Measurements from ENCODE around the gene FJX1.
A peak's percentile ranks its signal among the peaks of the same experiment; 100 is the strongest.
"Not testable (repeated sequence)": the region's sequence is repeated elsewhere in the genome, so short reads cannot be mapped to it uniquely, and the experiment has no call there.

FJX1 gene

GRCh38 chr11:35635933-35636332, 17.7 kb downstream of the FJX1 start:
- DNase-seq: no peak

- no peak for DNase-seq
Measured at GRCh38 chr11:35639591-35640179, 21.4 kb downstream of the FJX1 start.

DNA sequence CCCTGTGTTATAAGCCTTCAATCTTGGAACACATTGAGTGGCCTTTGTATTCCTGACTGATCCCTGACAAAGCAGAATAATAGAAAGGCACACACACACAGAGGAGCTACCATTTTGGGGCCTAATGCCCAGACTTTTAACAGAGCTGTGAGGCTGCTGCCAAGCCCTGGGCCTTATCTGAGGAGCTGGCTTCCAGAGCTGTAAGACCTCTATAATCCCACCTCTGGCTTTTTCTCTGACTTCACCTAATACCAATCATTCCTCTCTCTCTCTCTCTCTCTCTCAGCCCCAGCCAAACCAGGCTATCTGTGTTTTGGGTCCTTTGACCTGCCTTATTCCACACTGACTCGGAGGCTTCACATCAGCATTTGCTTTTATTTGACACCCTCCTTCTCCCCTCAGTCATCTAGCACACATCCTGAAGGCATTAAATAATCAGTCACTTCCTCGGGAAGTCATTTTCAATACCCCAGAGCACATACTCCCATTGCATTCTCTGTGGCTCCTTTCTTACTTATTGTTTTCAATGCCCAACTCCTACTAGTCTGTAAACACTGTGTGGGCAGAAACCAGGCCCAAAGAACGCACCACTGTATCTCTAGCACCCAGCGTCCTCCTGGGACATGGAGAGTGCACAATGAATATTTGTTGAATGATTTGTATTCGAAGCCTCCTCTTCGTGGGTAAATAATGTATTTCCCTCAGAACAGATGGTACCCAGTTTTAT, 23.1 kb downstream of the FJX1 start:
- DNase-seq: no peak

- DNase-seq: no peak
Measured at GRCh38 chr11:35641964-35642363, 23.7 kb downstream of the FJX1 start.

GRCh38 chr11:35647421-35648093, 29.3 kb downstream of the FJX1 start:
- DNase-seq: no peak

DNA sequence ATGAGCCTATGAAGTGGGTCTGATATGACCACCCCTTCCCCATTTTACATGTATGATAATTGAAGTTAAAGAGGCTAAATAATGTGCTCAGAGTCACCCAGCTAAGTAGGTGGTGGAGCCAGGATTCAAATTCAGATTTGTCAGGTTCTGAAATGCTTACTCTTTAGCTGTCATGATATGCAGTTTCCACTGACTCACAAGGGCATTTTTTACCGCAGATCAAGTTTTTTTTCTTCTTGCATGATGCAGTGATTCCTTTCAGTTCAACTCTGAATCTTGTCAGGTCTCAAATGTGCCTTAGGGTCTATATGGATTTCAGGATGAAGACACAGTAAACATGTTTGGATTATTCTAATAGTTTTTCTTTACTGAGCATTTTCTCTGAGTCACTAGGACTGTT, 31.7 kb downstream of the FJX1 start:
- no peak for DNase-seq

DNA sequence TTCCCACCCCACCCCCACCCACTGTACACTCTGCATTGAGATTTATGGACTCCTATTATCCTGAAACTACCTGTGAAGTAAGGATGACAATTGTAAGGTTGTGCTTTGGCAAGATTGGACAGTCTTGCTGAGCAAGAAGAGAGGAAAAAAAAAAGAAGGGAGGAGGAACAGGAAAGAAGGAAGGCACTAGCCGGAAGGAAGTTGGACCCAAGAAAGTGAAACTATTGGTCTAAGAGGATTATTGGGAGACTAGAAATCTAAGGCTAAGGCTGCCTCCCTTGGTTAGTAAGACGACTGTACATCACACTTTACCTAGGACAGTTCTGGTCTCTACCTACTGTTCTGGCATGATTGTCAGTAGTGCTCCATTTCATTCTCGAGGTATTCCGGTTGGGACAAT, 32.2 kb downstream of the FJX1 start:
- no peak for DNase-seq

DNA sequence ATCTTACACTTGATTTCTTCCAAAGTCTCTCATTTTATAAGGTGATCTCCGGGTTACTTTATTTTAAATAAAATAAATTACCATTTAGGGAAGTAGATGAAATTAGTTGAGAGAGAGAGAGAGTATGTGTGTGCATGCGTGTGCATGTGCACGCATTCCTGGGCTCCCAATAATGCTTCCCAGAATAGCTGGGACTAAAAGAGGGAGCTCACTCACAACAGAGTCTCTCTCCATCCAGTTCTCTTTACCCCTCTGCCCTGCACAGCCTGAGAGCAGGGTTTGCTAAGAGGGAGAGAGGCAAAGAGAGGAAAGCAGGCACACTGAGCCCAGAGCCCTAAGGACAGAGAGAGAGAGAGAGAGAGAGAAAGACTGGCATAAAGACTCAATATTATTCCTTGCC, 33.0 kb downstream of the FJX1 start:
- no peak for DNase-seq

- DNase-seq: not testable (repeated sequence)
Measured at GRCh38 chr11:35652786-35653185, 34.5 kb downstream of the FJX1 start.

DNA sequence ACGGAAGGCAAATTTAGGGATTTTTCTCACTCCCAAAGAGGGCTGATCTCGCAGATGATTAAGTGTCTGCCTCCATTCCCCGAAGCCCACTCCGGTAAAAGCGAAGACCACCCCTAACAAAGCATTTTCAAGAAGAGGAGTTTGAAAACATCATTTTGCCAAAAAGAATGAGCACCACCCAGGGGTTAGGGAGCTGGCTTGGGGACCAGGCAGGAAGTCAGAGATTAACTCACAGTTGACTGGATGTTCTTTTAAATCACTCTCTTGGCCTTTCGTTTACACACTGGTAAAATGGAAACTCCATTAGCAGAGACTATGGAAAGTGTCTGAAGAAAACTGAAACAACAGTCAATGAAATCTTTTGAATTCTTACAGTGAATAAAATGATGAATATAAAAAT, 36.5 kb downstream of the FJX1 start:
- DNase-seq: no peak

DNA sequence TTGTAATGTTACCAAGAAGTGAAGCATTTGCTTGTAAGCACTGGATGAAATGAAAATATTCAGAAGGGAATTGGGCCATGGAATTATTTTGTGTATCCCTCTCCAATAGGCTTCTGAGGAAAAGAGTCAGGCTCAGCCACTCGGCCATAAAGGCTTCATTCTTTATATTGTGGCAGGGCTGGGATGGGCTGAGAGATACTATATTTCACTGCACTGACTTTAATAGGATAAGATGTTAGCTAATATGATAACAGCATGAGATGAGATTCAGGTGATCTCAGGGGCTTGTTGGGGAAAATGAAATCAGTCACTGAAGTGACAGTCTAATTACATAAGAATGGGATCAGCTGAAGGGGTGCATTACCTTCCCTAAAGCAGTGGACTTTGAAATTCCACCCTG, 37.0 kb downstream of the FJX1 start:
- no peak for DNase-seq

DNA sequence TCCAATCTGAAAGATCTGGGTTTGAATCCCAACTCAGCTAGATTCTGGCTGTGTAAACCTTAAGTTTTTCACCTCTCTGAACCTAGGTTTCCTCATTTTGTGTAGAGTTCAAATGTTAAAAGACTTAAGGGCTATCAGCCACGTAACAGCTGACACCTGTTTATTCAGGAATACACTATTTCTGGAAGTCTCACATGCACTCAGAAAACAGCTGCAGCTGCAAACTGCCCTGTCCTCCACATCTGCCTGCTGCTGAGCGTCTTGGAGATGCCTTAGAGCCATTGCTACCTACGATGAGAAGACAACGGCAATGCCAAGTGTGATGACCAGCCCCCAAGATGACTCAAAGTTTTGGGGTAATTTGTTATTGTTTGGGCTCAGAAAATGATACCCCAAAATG, 37.6 kb downstream of the FJX1 start:
- no peak for DNase-seq

DNA sequence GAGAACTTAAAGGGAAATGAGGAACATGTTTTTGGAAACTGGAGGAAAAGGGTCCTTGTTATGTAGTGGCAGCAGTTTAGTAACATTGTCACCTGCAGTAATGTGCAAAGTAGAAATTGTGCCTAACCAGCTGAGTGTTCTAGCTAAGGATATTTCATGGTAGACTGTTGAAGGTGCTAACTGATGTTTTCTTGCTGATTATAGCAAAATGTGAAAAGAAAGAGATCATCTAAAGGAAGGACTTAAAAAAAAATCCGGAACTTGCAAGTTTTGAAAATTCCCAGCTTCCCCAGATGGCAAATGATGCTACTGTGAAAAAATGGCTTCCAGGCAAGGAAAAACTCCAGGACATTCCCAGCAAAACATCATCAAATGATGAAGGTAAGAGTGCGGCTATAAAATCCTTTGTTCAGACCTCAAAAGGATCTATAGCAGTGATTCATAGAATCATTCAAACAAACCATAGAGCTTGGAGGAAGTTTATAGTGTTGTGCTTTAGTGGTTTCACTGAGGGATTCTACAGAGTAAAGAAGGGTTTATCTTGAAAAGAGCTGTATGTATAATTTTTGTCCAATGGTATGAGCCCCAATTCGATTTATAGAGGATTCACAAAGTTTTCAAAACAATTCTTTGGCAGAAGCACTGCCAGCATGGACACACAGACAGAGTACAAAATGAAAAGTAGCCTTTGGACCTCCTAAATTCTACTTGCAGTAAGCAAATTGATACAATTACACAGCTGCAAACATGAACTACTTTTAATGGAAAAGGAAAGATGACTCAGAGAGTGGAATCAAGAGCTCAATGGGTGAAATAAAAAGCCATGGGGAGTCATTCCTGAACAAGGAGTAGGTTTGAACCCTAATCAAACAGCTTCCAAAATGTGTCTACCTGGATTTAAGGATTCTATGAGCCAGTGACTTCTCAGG, 40.0 kb downstream of the FJX1 start:
- DNase-seq: no peak

DNA sequence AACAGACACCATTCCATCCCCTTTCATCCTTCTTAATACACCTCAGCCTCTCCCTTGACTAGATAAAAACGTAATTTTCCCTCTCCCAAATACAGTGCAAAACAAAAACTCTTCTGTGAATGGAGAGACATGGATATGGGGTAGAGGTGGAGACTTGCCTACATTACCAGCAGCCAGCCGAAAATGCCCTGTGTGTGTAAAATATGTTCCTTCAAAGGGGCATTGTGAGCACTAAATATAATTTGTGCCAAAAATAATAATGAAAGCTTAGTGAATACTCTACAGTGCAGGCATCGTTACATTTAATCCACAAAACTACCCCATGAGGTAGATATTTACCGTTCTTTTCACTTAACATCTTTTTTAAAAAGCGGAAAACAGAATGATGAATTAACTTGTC, 43.3 kb downstream of the FJX1 start:
- DNase-seq: no peak

GRCh38 chr11:35662061-35662648, 43.9 kb downstream of the FJX1 start:
- no peak for DNase-seq

GRCh38 chr11:35662649-35663407, 44.6 kb downstream of the FJX1 start, which contains the start of gene TRIM44:
TRIM44 (plus strand) TSS chr11:35662775; CDS start chr11:35663112, 337 bp downstream.
- peak; percentile 86 for DNase-seq

- no peak for DNase-seq
Measured at GRCh38 chr11:35663408-35663702, 45.1 kb downstream of the FJX1 start.

GRCh38 chr11:35664977-35665441, 46.7 kb downstream of the FJX1 start:
- DNase-seq: no peak

GRCh38 chr11:35667257-35667656, 49.0 kb downstream of the FJX1 start:
- DNase-seq: no peak

GRCh38 chr11:35668350-35668749, 50.1 kb downstream of the FJX1 start:
- not testable (repeated sequence) for DNase-seq

All from stimulated activated CD8-positive, alpha-beta memory T cell treated with anti-CD3 and anti-CD28 coated beads, Interleukin-4, amount 100 ng/mL, for 48 hours (primary cell).